Measurements from ENCODE around the gene TECPR1.

- TF ChIP-seq CTCF (IDR thresholded peaks at IDR 0.05) (no peak), POLR2A (IDR thresholded peaks at IDR 0.05) (no peak)
Observed at GRCh38 chr7:98282703-98283102, 30.7 kb upstream of the TECPR1 start.
